ENCODE measurements around the gene TRPM3.

Gene TRPM3

GRCh38 chr9:70517926-70518610 is 603.4 kb downstream of the TRPM3 start:
- DNase-seq (ENCODE audit: low spot score), result no peak

GRCh38 chr9:70514273-70514672 is 607.1 kb downstream of the TRPM3 start:
- DNase-seq (ENCODE audit: low spot score), result no peak

GRCh38 chr9:70511858-70512257 is 609.6 kb downstream of the TRPM3 start:
- DNase-seq (ENCODE audit: low spot score), result no peak

GRCh38 chr9:70510157-70510770 is 611.2 kb downstream of the TRPM3 start:
- DNase-seq (ENCODE audit: low spot score), result no peak

- no peak for DNase-seq (ENCODE audit: low spot score)
Measured at GRCh38 chr9:70506159-70506558, 615.3 kb downstream of the TRPM3 start.

- DNase-seq (ENCODE audit: low spot score), result no peak
Measured at GRCh38 chr9:70504834-70505233, 616.6 kb downstream of the TRPM3 start.

GRCh38 chr9:70502690-70503089 is 618.7 kb downstream of the TRPM3 start:
- no peak for DNase-seq (ENCODE audit: low spot score)

- DNase-seq (ENCODE audit: low spot score), result no peak
Measured at GRCh38 chr9:70500793-70501192, 620.6 kb downstream of the TRPM3 start.

- DNase-seq (ENCODE audit: low spot score), result no peak
Measured at GRCh38 chr9:70499621-70500020, 621.8 kb downstream of the TRPM3 start.

GRCh38 chr9:70498866-70499265 is 622.6 kb downstream of the TRPM3 start:
- DNase-seq (ENCODE audit: low spot score), result no peak

- DNase-seq (ENCODE audit: low spot score), result no peak
Measured at GRCh38 chr9:70496244-70496643, 625.2 kb downstream of the TRPM3 start.

GRCh38 chr9:70495514-70495913 is 625.9 kb downstream of the TRPM3 start:
- no peak for DNase-seq (ENCODE audit: low spot score)

- DNase-seq (ENCODE audit: low spot score), result no peak
Measured at GRCh38 chr9:70494221-70494620, 627.2 kb downstream of the TRPM3 start.

GRCh38 chr9:70493029-70493428 is 628.4 kb downstream of the TRPM3 start:
- no peak for DNase-seq (ENCODE audit: low spot score)

- DNase-seq (ENCODE audit: low spot score), result no peak
Measured at GRCh38 chr9:70492319-70492777, 629.1 kb downstream of the TRPM3 start.

GRCh38 chr9:70491426-70492318 is 629.7 kb downstream of the TRPM3 start:
- no peak for DNase-seq (ENCODE audit: low spot score)

GRCh38 chr9:70490478-70490877 is 630.9 kb downstream of the TRPM3 start:
- no peak for DNase-seq (ENCODE audit: low spot score)

- no peak for DNase-seq (ENCODE audit: low spot score)
Measured at GRCh38 chr9:70488793-70489105, 632.7 kb downstream of the TRPM3 start.

- no peak for DNase-seq (ENCODE audit: low spot score)
Measured at GRCh38 chr9:70488098-70488792, 633.2 kb downstream of the TRPM3 start.

GRCh38 chr9:70486127-70486526 is 635.3 kb downstream of the TRPM3 start:
- no peak for DNase-seq (ENCODE audit: low spot score)

GRCh38 chr9:70485273-70485858 is 636.1 kb downstream of the TRPM3 start:
- DNase-seq (ENCODE audit: low spot score), result no peak
